Hair follicular keratinocyte (primary cell): ENCODE results near the gene OR52A1. TPM values are rescaled to one million over a fixed set of nuclear protein-coding genes. Genes with fewer than 3 reads are reported as not detected.

ENCODE experiments used
- total RNA-seq: library from RNA; depleted of rRNA; stranded (reverse); fragments of >200 nt; gene quantifications from 2 replicates; pipeline ENCODE4 v1.2.3, GENCODE V29; 2015

OR52A1 gene
- not detected in 2 replicates for total RNA-seq

GRCh38 chr11:5154657-5155056 lies at the start of gene OR52A1:
TSS of gene OR52A1 (minus strand) at chr11:5154757. CDS start at chr11:5152369, 2,388 bp downstream.

GRCh38 chr11:5200582-5200981 lies 46.0 kb upstream of the OR52A1 start, which contains the start of gene OR51V1:
TSS of gene OR51V1 (minus strand) at chr11:5200682. CDS start at chr11:5200682, 0 bp downstream.

GRCh38 chr11:5137996-5138395 lies 16.6 kb downstream of the OR52A1 start, which contains the start of gene OR52A5:
TSS of gene OR52A5 (minus strand) at chr11:5138356. CDS start at chr11:5132642, 5,714 bp downstream.

Other genes with a start within 250 kb of the OR52A1 start
- gene OR51G2, start 235.4 kb downstream of the OR52A1 start, total RNA-seq = not detected in 2 replicates
- not detected in 2 replicates for gene OR51G1, start 230.4 kb downstream of the OR52A1 start, total RNA-seq
- not detected in 2 replicates for gene OR51A4, start 207.2 kb downstream of the OR52A1 start, total RNA-seq
- gene OR51A2, start 199.0 kb downstream of the OR52A1 start, total RNA-seq = not detected in 2 replicates
- not detected in 2 replicates for gene OR51L1, start 159.9 kb downstream of the OR52A1 start, total RNA-seq
- gene OR52J3, start 108.2 kb downstream of the OR52A1 start, total RNA-seq = not detected in 2 replicates
- gene OR52E2, start 95.1 kb downstream of the OR52A1 start, total RNA-seq = not detected in 2 replicates
- not detected in 2 replicates for gene OR52E1, start 85.2 kb downstream of the OR52A1 start, total RNA-seq
- not detected in 2 replicates for gene OR52A5, start 16.4 kb downstream of the OR52A1 start, total RNA-seq
- gene OR51V1, start 45.9 kb upstream of the OR52A1 start, total RNA-seq = not detected in 2 replicates
- not detected in 2 replicates for gene HBB, start 72.3 kb upstream of the OR52A1 start, total RNA-seq
- not detected in 2 replicates for gene HBD, start 79.7 kb upstream of the OR52A1 start, total RNA-seq
- gene HBG1, start 95.1 kb upstream of the OR52A1 start, total RNA-seq = not detected in 2 replicates
- gene HBG2, start 100.0 kb upstream of the OR52A1 start, total RNA-seq = not detected in 2 replicates
- gene HBE1, start 115.2 kb upstream of the OR52A1 start, total RNA-seq = not detected in 2 replicates
- not detected in 2 replicates for gene OR51B4, start 147.2 kb upstream of the OR52A1 start, total RNA-seq
- not detected in 2 replicates for gene OR51B2, start 169.5 kb upstream of the OR52A1 start, total RNA-seq
- not detected in 2 replicates for gene OR51B5, start 188.8 kb upstream of the OR52A1 start, total RNA-seq
- gene OR51B6, start 196.8 kb upstream of the OR52A1 start, total RNA-seq = not detected in 2 replicates
- not detected in 2 replicates for gene OR51M1, start 229.1 kb upstream of the OR52A1 start, total RNA-seq